Right forelimb (tissue), 1 donor: ENCODE results near the gene CCDC182.

Experiments used
- DNase-seq: peaks from one replicate; pipeline ENCODE4 v3.0.0-alpha.2; 2018

Gene CCDC182

GRCh38 chr17:57755480-57756070 lies 10.5 kb upstream of the CCDC182 start:
- DNase-seq, result no peak

- no peak for DNase-seq
Observed at GRCh38 chr17:57752031-57752905, 7.2 kb upstream of the CCDC182 start.

- peak; percentile 9 for DNase-seq
Observed at GRCh38 chr17:57751348-57751971, 6.4 kb upstream of the CCDC182 start.

GRCh38 chr17:57750895-57751294 lies 5.8 kb upstream of the CCDC182 start:
- no peak for DNase-seq

GRCh38 chr17:57750109-57750871 lies 5.2 kb upstream of the CCDC182 start:
- peak; percentile 39 for DNase-seq

- DNase-seq, result no peak
Observed at GRCh38 chr17:57749701-57750100, 4.6 kb upstream of the CCDC182 start.

- peak; percentile 45 for DNase-seq
Observed at GRCh38 chr17:57747221-57748017, 2.3 kb upstream of the CCDC182 start.

GRCh38 chr17:57746221-57746620 lies 1.1 kb upstream of the CCDC182 start:
- no peak for DNase-seq

- DNase-seq, result no peak
Observed at GRCh38 chr17:57744195-57745170, 616 bp downstream of the CCDC182 start.

- no peak for DNase-seq
Observed at GRCh38 chr17:57740235-57740528, 4.9 kb downstream of the CCDC182 start.

- no peak for DNase-seq
Observed at GRCh38 chr17:57739402-57740234, 5.5 kb downstream of the CCDC182 start.

GRCh38 chr17:57737450-57737849 lies 7.6 kb downstream of the CCDC182 start:
- DNase-seq, result no peak

- DNase-seq, result no peak
Observed at GRCh38 chr17:57735707-57736106, 9.4 kb downstream of the CCDC182 start.

GRCh38 chr17:57735230-57735629 lies 9.9 kb downstream of the CCDC182 start:
- DNase-seq, result no peak

- no peak for DNase-seq
Observed at GRCh38 chr17:57733085-57733484, 12.0 kb downstream of the CCDC182 start.

GRCh38 chr17:57732062-57732461 lies 13.0 kb downstream of the CCDC182 start:
- no peak for DNase-seq

GRCh38 chr17:57730026-57730701 lies 14.9 kb downstream of the CCDC182 start:
- no peak for DNase-seq

- DNase-seq, result no peak
Observed at GRCh38 chr17:57727630-57728175, 17.4 kb downstream of the CCDC182 start.

GRCh38 chr17:57726838-57727237 lies 18.3 kb downstream of the CCDC182 start:
- DNase-seq, result no peak
